Coronary artery (tissue), 2 donors: ENCODE results near the gene CLCN3.

ENCODE experiments used
- DNase-seq: peaks from one replicate; pipeline ENCODE4 v3.0.0-alpha.2; 2017; ENCODE audit warnings: low spot score
- H3K27ac ChIP-seq, 2 donors: fragments of 200-600 bp; sonication (generic); one replicate each; pipeline ENCODE4 v1.5.1; 2016 to 2019
- H3K4me3 ChIP-seq: fragments of 200-600 bp; sonication (generic); 2 replicates; pipeline ENCODE4 v1.5.1; 2016; ENCODE audit warnings: mild to moderate bottlenecking, moderate library complexity
- CTCF ChIP-seq: fragments of 200-600 bp; sonication (generic); IDR thresholded peaks from one replicate; pipeline ENCODE4 v1.5.1; 2019; ENCODE audit warnings: antibody characterized with exemption

The CLCN3 gene

GRCh38 chr4:169640261-169640870 is 20.0 kb downstream of the CLCN3 start:
- no peak for DNase-seq
- no peak overlapping the region for H3K27ac ChIP-seq
- no peak overlapping the region for H3K4me3 ChIP-seq
- TF ChIP-seq CTCF, result no peak

GRCh38 chr4:169644802-169645201 is 24.4 kb downstream of the CLCN3 start:
- Histone ChIP-seq H3K4me3 (no peak overlapping the region), H3K27ac (no peak overlapping the region)
- no peak for DNase-seq
- no peak for TF ChIP-seq CTCF

DNA sequence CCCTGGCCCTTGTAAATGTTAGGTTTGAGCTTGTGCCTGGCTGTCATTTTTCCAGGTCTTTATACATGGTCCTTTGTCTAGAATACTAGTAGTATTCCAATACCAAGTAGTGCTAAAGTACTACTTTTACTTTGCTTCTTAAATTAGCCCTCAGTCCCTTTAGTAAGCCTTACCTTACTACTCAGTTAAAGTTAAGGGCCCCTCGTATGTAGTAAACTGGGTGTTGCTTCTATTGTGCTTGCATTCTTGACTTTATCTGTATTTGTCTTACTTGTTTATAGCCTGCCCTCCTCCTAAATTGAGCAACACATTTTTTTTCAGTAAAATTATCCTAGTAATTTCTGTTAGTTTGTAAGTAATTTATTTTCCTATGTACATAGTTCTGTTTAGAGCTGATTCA is 25.2 kb downstream of the CLCN3 start:
- H3K27ac ChIP-seq, result no peak overlapping the region

GRCh38 chr4:169649545-169650226 is 29.3 kb downstream of the CLCN3 start:
- no peak for TF ChIP-seq CTCF
- H3K27ac ChIP-seq, result peak overlapping the region in 1 of 2 donors; percentile 6
- DNase-seq, result no peak
- H3K4me3 ChIP-seq, result no peak overlapping the region

More for the DNA sequence above, 25.2 kb downstream of the CLCN3 start:
- TF ChIP-seq CTCF, result no peak
- no peak overlapping the region for H3K4me3 ChIP-seq
- no peak for DNase-seq

DNA sequence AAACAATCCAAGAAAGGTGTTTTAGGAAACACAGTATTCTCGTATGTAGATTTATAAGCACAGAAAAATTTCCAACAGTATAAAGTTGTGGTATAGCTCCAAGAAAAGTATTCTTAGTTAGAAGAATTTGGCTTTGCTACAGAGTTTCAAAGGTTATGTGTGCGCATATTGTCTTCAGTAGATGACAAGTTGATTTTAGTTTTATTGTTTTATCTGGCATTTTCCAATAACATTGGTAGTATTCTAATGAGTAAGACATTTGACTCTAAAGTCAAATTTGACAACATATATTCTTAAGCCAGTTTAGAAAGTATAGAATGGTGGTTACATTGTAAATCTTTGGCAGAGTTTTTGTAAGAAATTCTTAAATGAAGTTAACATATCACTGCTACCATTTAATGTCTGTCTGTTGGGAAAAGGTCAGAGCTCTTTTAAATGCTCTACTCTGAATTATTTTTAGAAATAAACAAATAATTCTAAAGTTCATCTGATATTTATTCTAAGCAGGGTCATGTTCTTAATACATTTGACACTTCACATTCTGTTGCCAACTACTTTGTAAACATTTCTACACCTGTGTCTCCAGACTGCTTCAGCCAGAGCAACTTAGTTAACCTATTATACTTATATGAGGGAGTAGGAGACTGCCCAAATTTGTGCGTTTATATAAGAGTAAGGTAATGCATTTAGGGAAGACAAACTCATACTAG is 30.0 kb downstream of the CLCN3 start:
- no peak for DNase-seq
- Histone ChIP-seq H3K4me3 (no peak overlapping the region), H3K27ac (no peak overlapping the region)
- no peak for TF ChIP-seq CTCF

DNA sequence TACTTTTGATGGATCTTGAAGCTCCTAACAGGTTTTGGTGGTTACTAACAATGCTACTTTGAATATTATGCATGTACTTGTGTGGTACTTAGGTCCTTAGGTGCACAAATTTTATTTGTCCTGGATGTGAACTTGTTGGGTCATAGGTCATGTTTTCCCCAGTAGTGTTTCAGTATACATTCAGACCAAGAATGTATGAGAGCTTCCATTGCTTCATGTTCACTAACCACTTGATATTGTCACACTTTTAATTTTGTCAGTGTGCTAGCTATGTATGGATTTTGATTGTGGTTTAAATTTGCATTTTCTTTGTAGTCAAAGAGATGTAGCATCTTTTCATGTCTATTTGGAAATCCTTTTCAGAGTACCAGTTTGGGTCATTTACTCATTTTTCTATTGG is 32.2 kb downstream of the CLCN3 start:
- no peak for DNase-seq
- Histone ChIP-seq H3K27ac (no peak overlapping the region), H3K4me3 (no peak overlapping the region)
- TF ChIP-seq CTCF, result no peak

DNA sequence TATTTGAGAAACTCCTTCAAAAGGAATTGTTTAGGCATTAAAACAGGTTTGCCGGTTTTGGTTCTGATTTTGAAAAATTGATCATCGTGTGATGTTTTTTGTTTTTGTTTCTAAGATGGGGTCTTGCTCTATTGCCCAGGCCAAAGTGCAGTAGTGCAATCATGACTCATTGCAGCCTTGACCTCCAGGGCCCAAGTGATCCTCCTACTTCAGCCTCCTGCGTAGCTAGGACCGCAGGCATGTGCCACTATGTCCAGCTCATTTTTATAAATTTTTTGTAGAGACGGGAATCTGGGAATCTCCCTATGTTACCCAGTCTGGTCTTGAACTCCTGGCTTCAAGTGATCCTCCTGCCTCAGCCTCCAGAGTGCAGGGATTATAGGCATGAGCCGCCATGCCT is 35.0 kb downstream of the CLCN3 start:
- Histone ChIP-seq H3K4me3 (no peak overlapping the region), H3K27ac (no peak overlapping the region)
- no peak for TF ChIP-seq CTCF
- DNase-seq, result no peak
